ENCODE data around the gene HOXB5.

HOXB5 gene

GRCh38 chr17:48597528-48597777, 3.9 kb upstream of the HOXB5 start:
- H3K9me2 ChIP-seq (replicated peaks; ENCODE audit: low read depth, low read length) = no peaks in the 10 kb centered on the region
- peaks cover 25% of the 10 kb centered on the region for H3K4me1 ChIP-seq (ENCODE audit: insufficient read depth, low read length, poor library complexity, severe bottlenecking)
- no peaks in the 10 kb centered on the region for H3K9me3 ChIP-seq (ENCODE audit: insufficient read depth, low read depth, low read length)
- H3K4me3 ChIP-seq (ENCODE audit: low read length, poor library complexity, severe bottlenecking) = peak overlapping the region; percentile 89
- H3K79me2 ChIP-seq (ENCODE audit: insufficient read depth, low read length) = peaks cover 98% of the 10 kb centered on the region
- H3F3A ChIP-seq (ENCODE audit: low read depth) = peaks cover 7% of the 10 kb centered on the region; the same call in 1 of the 2 replicates
- peak overlapping the region; percentile 100 for H3K9ac ChIP-seq (ENCODE audit: low read depth, low read length, poor library complexity, severe bottlenecking)
- no peak for TF ChIP-seq EZH2phosphoT487 (IDR thresholded peaks at IDR 0.05; ENCODE audit: borderline replicate concordance)
- H2AFZ ChIP-seq (ENCODE audit: low read length) = no peak overlapping the region
- H3K36me3 ChIP-seq (ENCODE audit: insufficient read depth, low read length) = peaks cover 83% of the 10 kb centered on the region
- H4K20me1 ChIP-seq (ENCODE audit: insufficient read depth, low read length, poor library complexity, severe bottlenecking) = peaks cover 84% of the 10 kb centered on the region
- peaks cover 66% of the 10 kb centered on the region for H3K27me3 ChIP-seq (ENCODE audit: insufficient read depth, low read length, poor library complexity, severe bottlenecking)
- H3K4me2 ChIP-seq (ENCODE audit: low read depth, low read length, poor library complexity, severe bottlenecking) = peak overlapping the region; percentile 98

GRCh38 chr17:48596735-48597527, 3.4 kb upstream of the HOXB5 start:
- peaks cover 61% of the 10 kb centered on the region for H3K27me3 ChIP-seq (ENCODE audit: insufficient read depth, low read length, poor library complexity, severe bottlenecking)
- peaks cover 82% of the 10 kb centered on the region for H4K20me1 ChIP-seq (ENCODE audit: insufficient read depth, low read length, poor library complexity, severe bottlenecking)
- peak overlapping the region; percentile 98 for H3K4me2 ChIP-seq (ENCODE audit: low read depth, low read length, poor library complexity, severe bottlenecking)
- TF ChIP-seq EZH2phosphoT487 (IDR thresholded peaks at IDR 0.05; ENCODE audit: borderline replicate concordance) (no peak), CTCF (conservative IDR thresholded peaks at IDR 0.05; ENCODE audit: low read length) (no peak)
- peaks cover 81% of the 10 kb centered on the region for H3K36me3 ChIP-seq (ENCODE audit: insufficient read depth, low read length)
- H3F3A ChIP-seq (ENCODE audit: low read depth) = peaks cover 7% of the 10 kb centered on the region; the same call in 1 of the 2 replicates
- H3K79me2 ChIP-seq (ENCODE audit: insufficient read depth, low read length) = peaks cover 98% of the 10 kb centered on the region
- peak overlapping the region; percentile 100 for H3K9ac ChIP-seq (ENCODE audit: low read depth, low read length, poor library complexity, severe bottlenecking)
- H2AFZ ChIP-seq (ENCODE audit: low read length) = no peak overlapping the region
- no peaks in the 10 kb centered on the region for H3K9me3 ChIP-seq (ENCODE audit: insufficient read depth, low read depth, low read length)
- peak overlapping the region; percentile 89 for H3K4me3 ChIP-seq (ENCODE audit: low read length, poor library complexity, severe bottlenecking)
- no peaks in the 10 kb centered on the region for H3K9me2 ChIP-seq (replicated peaks; ENCODE audit: low read depth, low read length)
- peaks cover 25% of the 10 kb centered on the region for H3K4me1 ChIP-seq (ENCODE audit: insufficient read depth, low read length, poor library complexity, severe bottlenecking)

GRCh38 chr17:48596000-48596734, 2.6 kb upstream of the HOXB5 start:
- H3K36me3 ChIP-seq (ENCODE audit: insufficient read depth, low read length) = peaks cover 80% of the 10 kb centered on the region
- H3K9me2 ChIP-seq (replicated peaks; ENCODE audit: low read depth, low read length) = no peaks in the 10 kb centered on the region
- H3K9me3 ChIP-seq (ENCODE audit: insufficient read depth, low read depth, low read length) = no peaks in the 10 kb centered on the region
- no peak overlapping the region for H2AFZ ChIP-seq (ENCODE audit: low read length)
- peaks cover 53% of the 10 kb centered on the region for H3K27me3 ChIP-seq (ENCODE audit: insufficient read depth, low read length, poor library complexity, severe bottlenecking)
- H3K4me1 ChIP-seq (ENCODE audit: insufficient read depth, low read length, poor library complexity, severe bottlenecking) = peaks cover 29% of the 10 kb centered on the region
- H4K20me1 ChIP-seq (ENCODE audit: insufficient read depth, low read length, poor library complexity, severe bottlenecking) = peaks cover 82% of the 10 kb centered on the region
- TF ChIP-seq EZH2phosphoT487 (IDR thresholded peaks at IDR 0.05; ENCODE audit: borderline replicate concordance) (no peak), CTCF (conservative IDR thresholded peaks at IDR 0.05; ENCODE audit: low read length) (no peak)
- H3K4me3 ChIP-seq (ENCODE audit: low read length, poor library complexity, severe bottlenecking) = peak overlapping the region; percentile 89
- peak overlapping the region; percentile 100 for H3K9ac ChIP-seq (ENCODE audit: low read depth, low read length, poor library complexity, severe bottlenecking)
- peaks cover 98% of the 10 kb centered on the region for H3K79me2 ChIP-seq (ENCODE audit: insufficient read depth, low read length)
- H3F3A ChIP-seq (ENCODE audit: low read depth) = peaks cover 7% of the 10 kb centered on the region; the same call in 1 of the 2 replicates
- H3K4me2 ChIP-seq (ENCODE audit: low read depth, low read length, poor library complexity, severe bottlenecking) = peak overlapping the region; percentile 98

Measured in Loucy (cell line).